ENCODE data around the gene NHSL1. TPM values are rescaled to one million over a fixed set of nuclear protein-coding genes. Genes with fewer than 3 reads are reported as not detected.

NHSL1 gene
- total RNA-seq, 2 experiments from 2014 or later: 2.7 to 10.6 TPM

- DNase-seq (ENCODE audit: low spot score): no peak
- ChIA-PET CTCF (ENCODE audit: unreplicated experiment) (no interaction called here), POLR2A (interaction anchor here (1.0 kb wide), 1 partner anchor 11 kb away, joined by 4 read pairs; no protein-coding TSS in a partner anchor)
- H3K4me1 ChIP-seq (ENCODE audit: insufficient read depth, low read length, poor library complexity, severe bottlenecking): no peaks in the 10 kb centered on the region
- H3K9me2 ChIP-seq (ENCODE audit: insufficient read depth, low read length): no peaks in the 10 kb centered on the region
- no peak overlapping the region for H3K27ac ChIP-seq (ENCODE audit: low read depth, low read length, poor library complexity, severe bottlenecking)
- no peaks in the 10 kb centered on the region for H3K9me3 ChIP-seq (ENCODE audit: low read length)
- intact Hi-C loops (cut with micrococcal nuclease; ENCODE audit: unreplicated experiment): no loop called here
- no peak overlapping the region for H3K4me3 ChIP-seq (ENCODE audit: low read depth, low read length, poor library complexity, severe bottlenecking)
- TF ChIP-seq CTCF (conservative IDR thresholded peaks at IDR 0.05; ENCODE audit: low read length) (no peak), EZH2phosphoT487 (IDR thresholded peaks at IDR 0.05; ENCODE audit: borderline replicate concordance, low read depth, low read length) (no peak)
- no TSS peak for BruUV-seq (replicated peaks)
- H3K79me2 ChIP-seq (ENCODE audit: insufficient read depth, low read depth, low read length): no peaks in the 10 kb centered on the region
- H2AFZ ChIP-seq (ENCODE audit: low read length): no peak overlapping the region
- H3K4me2 ChIP-seq (ENCODE audit: low read length): no peak overlapping the region
- H3K36me3 ChIP-seq (ENCODE audit: insufficient read depth, low read length): no peaks in the 10 kb centered on the region
- H4K20me1 ChIP-seq (ENCODE audit: insufficient read depth, low read length): no peaks in the 10 kb centered on the region
Measured at GRCh38 chr6:138485005-138485545, 14.2 kb downstream of the NHSL1 start.

GRCh38 chr6:138484018-138484731 lies 15.1 kb downstream of the NHSL1 start:
- Histone ChIP-seq H3K4me2 (ENCODE audit: low read length) (no peak overlapping the region), H3K9me3 (ENCODE audit: low read length) (no peaks in the 10 kb centered on the region), H2AFZ (ENCODE audit: low read length) (no peak overlapping the region), H3K79me2 (ENCODE audit: insufficient read depth, low read depth, low read length) (no peaks in the 10 kb centered on the region), H3K9me2 (ENCODE audit: insufficient read depth, low read length) (no peaks in the 10 kb centered on the region), H4K20me1 (ENCODE audit: insufficient read depth, low read length) (no peaks in the 10 kb centered on the region), H3K4me1 (ENCODE audit: insufficient read depth, low read length, poor library complexity, severe bottlenecking) (no peaks in the 10 kb centered on the region), H3K27ac (ENCODE audit: low read depth, low read length, poor library complexity, severe bottlenecking) (no peak overlapping the region), H3K36me3 (ENCODE audit: insufficient read depth, low read length) (no peaks in the 10 kb centered on the region), H3K4me3 (ENCODE audit: low read depth, low read length, poor library complexity, severe bottlenecking) (no peak overlapping the region)
- ChIA-PET POLR2A (interaction anchor here (1.0 kb wide), 1 partner anchor 12 kb away, joined by 4 read pairs; no protein-coding TSS in a partner anchor), CTCF (ENCODE audit: unreplicated experiment) (no interaction called here)
- TF ChIP-seq CTCF (conservative IDR thresholded peaks at IDR 0.05; ENCODE audit: low read length) (no peak), EZH2phosphoT487 (IDR thresholded peaks at IDR 0.05; ENCODE audit: borderline replicate concordance, low read depth, low read length) (no peak)
- no TSS peak for BruUV-seq (replicated peaks)
- DNase-seq (ENCODE audit: low spot score): no peak
- intact Hi-C loops (cut with micrococcal nuclease; ENCODE audit: unreplicated experiment): no loop called here

GRCh38 chr6:138482816-138483215 lies 16.5 kb downstream of the NHSL1 start:
- BruUV-seq (replicated peaks): no TSS peak
- intact Hi-C loops (cut with micrococcal nuclease; ENCODE audit: unreplicated experiment): no loop called here
- Histone ChIP-seq H4K20me1 (ENCODE audit: insufficient read depth, low read length) (no peaks in the 10 kb centered on the region), H3K4me2 (ENCODE audit: low read length) (no peak overlapping the region), H3K36me3 (ENCODE audit: insufficient read depth, low read length) (no peaks in the 10 kb centered on the region), H3K79me2 (ENCODE audit: insufficient read depth, low read depth, low read length) (no peaks in the 10 kb centered on the region), H3K9me2 (ENCODE audit: insufficient read depth, low read length) (no peaks in the 10 kb centered on the region), H3K4me3 (ENCODE audit: low read depth, low read length, poor library complexity, severe bottlenecking) (no peak overlapping the region), H3K27ac (ENCODE audit: low read depth, low read length, poor library complexity, severe bottlenecking) (no peak overlapping the region), H2AFZ (ENCODE audit: low read length) (no peak overlapping the region), H3K9me3 (ENCODE audit: low read length) (no peaks in the 10 kb centered on the region), H3K4me1 (ENCODE audit: insufficient read depth, low read length, poor library complexity, severe bottlenecking) (no peaks in the 10 kb centered on the region)
- TF ChIP-seq EZH2phosphoT487 (IDR thresholded peaks at IDR 0.05; ENCODE audit: borderline replicate concordance, low read depth, low read length) (no peak), CTCF (conservative IDR thresholded peaks at IDR 0.05; ENCODE audit: low read length) (no peak)
- ChIA-PET POLR2A (interaction anchor here (0.5 to 0.9 kb wide), 3 partner anchors 10 to 220 kb away, joined by 3 to 5 read pairs (median 3); no protein-coding TSS in a partner anchor), CTCF (ENCODE audit: unreplicated experiment) (no interaction called here)
- no peak for DNase-seq (ENCODE audit: low spot score)
